ENCODE data around the gene YPEL2.

The YPEL2 gene

GRCh38 chr17:59425085-59425931 lies 93.9 kb downstream of the YPEL2 start:
- Histone ChIP-seq H3K9me3 (ENCODE audit: insufficient read depth, low read length, severe bottlenecking) (no peaks in the 10 kb centered on the region), H3K79me2 (ENCODE audit: insufficient read depth, low read length) (no peaks in the 10 kb centered on the region), H3K36me3 (ENCODE audit: insufficient read depth, low read length) (no peaks in the 10 kb centered on the region), H3K27me3 (ENCODE audit: insufficient read depth, low read length, poor library complexity) (peaks cover 12% of the 10 kb centered on the region), H2AFZ (ENCODE audit: low read depth, low read length) (no peak overlapping the region), H3K27ac (ENCODE audit: low read length) (no peak overlapping the region), H3K4me3 (ENCODE audit: low read depth in 1 of 2, low read length in 2 of 2) (no peak overlapping the region), H3K4me2 (ENCODE audit: insufficient read depth, low read length) (no peak overlapping the region), H3K9ac (ENCODE audit: low read depth, low read length) (no peak overlapping the region), H3K4me1 (ENCODE audit: insufficient read depth, low read length) (no peaks in the 10 kb centered on the region), H4K20me1 (ENCODE audit: insufficient read depth, low read length) (no peaks in the 10 kb centered on the region)
- TF ChIP-seq EZH2 (IDR thresholded peaks at IDR 0.05; ENCODE audit: borderline replicate concordance, low read depth, low read length, severe bottlenecking) (no peak), CTCF (IDR thresholded peaks at IDR 0.05; ENCODE audit: borderline replicate concordance, extremely low read depth, low read length, poor library complexity, severe bottlenecking) (no peak)
- DNase-seq (no peak), ATAC-seq (ENCODE audit: insufficient read depth, low read depth) (no peak)

GRCh38 chr17:59426031-59426430 lies 94.6 kb downstream of the YPEL2 start:
- H3K4me1 ChIP-seq (ENCODE audit: insufficient read depth, low read length) = no peaks in the 10 kb centered on the region
- H4K20me1 ChIP-seq (ENCODE audit: insufficient read depth, low read length) = no peaks in the 10 kb centered on the region
- no peaks in the 10 kb centered on the region for H3K36me3 ChIP-seq (ENCODE audit: insufficient read depth, low read length)
- H3K27ac ChIP-seq (ENCODE audit: low read length) = no peak overlapping the region
- no peak for ATAC-seq (ENCODE audit: insufficient read depth, low read depth)
- no peaks in the 10 kb centered on the region for H3K79me2 ChIP-seq (ENCODE audit: insufficient read depth, low read length)
- TF ChIP-seq CTCF (IDR thresholded peaks at IDR 0.05; ENCODE audit: borderline replicate concordance, extremely low read depth, low read length, poor library complexity, severe bottlenecking) = no peak
- no peak for TF ChIP-seq EZH2 (IDR thresholded peaks at IDR 0.05; ENCODE audit: borderline replicate concordance, low read depth, low read length, severe bottlenecking)
- no peak for DNase-seq
- peaks cover 12% of the 10 kb centered on the region for H3K27me3 ChIP-seq (ENCODE audit: insufficient read depth, low read length, poor library complexity)
- H3K4me3 ChIP-seq (ENCODE audit: low read depth in 1 of 2, low read length in 2 of 2) = no peak overlapping the region
- no peak overlapping the region for H3K4me2 ChIP-seq (ENCODE audit: insufficient read depth, low read length)
- no peaks in the 10 kb centered on the region for H3K9me3 ChIP-seq (ENCODE audit: insufficient read depth, low read length, severe bottlenecking)
- H3K9ac ChIP-seq (ENCODE audit: low read depth, low read length) = no peak overlapping the region
- H2AFZ ChIP-seq (ENCODE audit: low read depth, low read length) = no peak overlapping the region

GRCh38 chr17:59427425-59427921 lies 96.0 kb downstream of the YPEL2 start:
- Histone ChIP-seq H3K4me3 (ENCODE audit: low read depth in 1 of 2, low read length in 2 of 2) (no peak overlapping the region), H2AFZ (ENCODE audit: low read depth, low read length) (no peak overlapping the region), H3K4me2 (ENCODE audit: insufficient read depth, low read length) (no peak overlapping the region), H3K36me3 (ENCODE audit: insufficient read depth, low read length) (no peaks in the 10 kb centered on the region), H3K27me3 (ENCODE audit: insufficient read depth, low read length, poor library complexity) (peaks cover 12% of the 10 kb centered on the region), H4K20me1 (ENCODE audit: insufficient read depth, low read length) (no peaks in the 10 kb centered on the region), H3K27ac (ENCODE audit: low read length) (no peak overlapping the region), H3K9ac (ENCODE audit: low read depth, low read length) (no peak overlapping the region), H3K79me2 (ENCODE audit: insufficient read depth, low read length) (no peaks in the 10 kb centered on the region), H3K9me3 (ENCODE audit: insufficient read depth, low read length, severe bottlenecking) (no peaks in the 10 kb centered on the region), H3K4me1 (ENCODE audit: insufficient read depth, low read length) (no peaks in the 10 kb centered on the region)
- TF ChIP-seq EZH2 (IDR thresholded peaks at IDR 0.05; ENCODE audit: borderline replicate concordance, low read depth, low read length, severe bottlenecking) (no peak), CTCF (IDR thresholded peaks at IDR 0.05; ENCODE audit: borderline replicate concordance, extremely low read depth, low read length, poor library complexity, severe bottlenecking) (peak; percentile 4)
- ATAC-seq (ENCODE audit: insufficient read depth, low read depth) = no peak
- no peak for DNase-seq

Measured in DND-41 (cell line).